Sigmoid colon (tissue), 7 donors: Measurements from ENCODE around the gene WFS1. TPM values are rescaled to one million over a fixed set of nuclear protein-coding genes. Genes with fewer than 3 reads are reported as not detected.

Source experiments
- DNase-seq: peaks from one replicate; pipeline ENCODE4 v3.0.0-alpha.2; 2019
- H3K27ac ChIP-seq, 4 donors: fragments of 200-600 bp; sonication (generic); one replicate each; pipeline ENCODE4 v1.5.1; 2016 to 2019; ENCODE audit warnings: mild to moderate bottlenecking in 1 of 4
- H3K27me3 ChIP-seq, 3 donors: fragments of 200-600 bp; sonication (generic); one replicate each; pipeline ENCODE4 v1.5.1; 2019; ENCODE audit warnings: mild to moderate bottlenecking in 1 of 3
- H3K36me3 ChIP-seq, 4 donors: fragments of 200-600 bp; sonication (generic); one replicate each; pipeline ENCODE4 v1.5.1; 2016 to 2019
- H3K4me1 ChIP-seq, 4 donors: fragments of 200-600 bp; sonication (generic); one replicate each; pipeline ENCODE4 v1.5.1; 2017 to 2019
- H3K4me3 ChIP-seq, 4 donors: fragments of 200-600 bp; sonication (generic); one replicate each; pipeline ENCODE4 v1.5.1; 2017 to 2019; ENCODE audit warnings: mild to moderate bottlenecking in 2 of 4, moderate library complexity in 1 of 4
- H3K9me3 ChIP-seq, 4 donors: fragments of 200-600 bp in 3 of 4; sonication (generic) in 3 of 4; one replicate each; pipeline versions ENCODE4 v1.5.1 to v1.6.1; 2013 to 2019
- CTCF ChIP-seq, 4 experiments: fragments of 450-650 bp in 3 of 4; fragments of 200-600 bp in 1 of 4; IDR thresholded peaks; one replicate each; pipeline ENCODE4 v1.5.1; 2016 to 2019; ENCODE audit warnings: antibody characterized with exemption in 4 of 4, mild to moderate bottlenecking in 3 of 4, moderate library complexity in 2 of 4
- EP300 ChIP-seq, 4 donors: sonication (generic); formaldehyde crosslinking; IDR thresholded peaks; one replicate each; pipeline ENCODE4 v1.6.1; 2017; ENCODE audit warnings: antibody characterized with exemption in 4 of 4
- POLR2A ChIP-seq, 2 donors: fragments of 450-650 bp; IDR thresholded peaks; one replicate each; pipeline ENCODE4 v1.6.1; 2016; ENCODE audit warnings: antibody characterized with exemption in 2 of 2, mild to moderate bottlenecking in 2 of 2, moderate library complexity in 2 of 2
- POLR2AphosphoS5 ChIP-seq, 4 donors: sonication (generic); formaldehyde crosslinking; IDR thresholded peaks; one replicate each; pipeline ENCODE4 v1.6.1; 2017; ENCODE audit warnings: antibody characterized with exemption in 4 of 4
- WGBS, 2 donors: extraction: QIAGEN DNeasy Blood & Tissue Kit; methylation state at CpG; one replicate each; pipeline ENCODE4 v1.1.7; 2013; 5-methylcytosine and 5-hydroxymethylcytosine counted together
- intact Hi-C: fragments of 100-400 bp; cut with DNase I; formaldehyde crosslinking; loops from one replicate; pipeline ENCODE4 v1.15.1; 2023
- polyA plus RNA-seq, 3 donors: library from polyadenylated mRNA; stranded (reverse); fragments of 200-250 nt; gene quantifications; one replicate each; pipeline ENCODE4 v1.2.3, GENCODE V29; 2013
- total RNA-seq, 4 donors: library from RNA; depleted of rRNA; stranded (reverse); fragments of >200 nt; gene quantifications; one replicate each; pipeline ENCODE4 v1.1.0, GENCODE V29; 2016
- donor health status: healthy with polysubstance abuse.
- donor health status: Bipolar disorder and iron deficiency.
- donor health status: healthy.

WFS1 gene
- total and polyA plus RNA-seq, 7 donors, result 1.4 to 69.0 (median 34.6) TPM

GRCh38 chr4:6252051-6252450, 17.6 kb upstream of the WFS1 start:
- Histone ChIP-seq H3K36me3 (no peaks in the 10 kb centered on the region), H3K27ac (no peak overlapping the region), H3K4me3 (no peak overlapping the region), H3K4me1 (no peaks in the 10 kb centered on the region), H3K27me3 (peaks cover 0 to 26% (median 8%) of the 10 kb centered on the region in 3 donors), H3K9me3 (no peaks in the 10 kb centered on the region)
- 80 to 84% methylated on average over 8 of the region's 8 CpGs for WGBS, 2 donors
- intact Hi-C loops, result no loop called here
- TF ChIP-seq POLR2AphosphoS5 (IDR thresholded peaks at IDR 0.05) (no peak), POLR2A (IDR thresholded peaks at IDR 0.05) (no peak), CTCF (IDR thresholded peaks at IDR 0.05) (no peak), EP300 (IDR thresholded peaks at IDR 0.05) (no peak)
- DNase-seq, result no peak

- no peaks in the 10 kb centered on the region for H3K9me3 ChIP-seq
- H3K27ac ChIP-seq, result no peak overlapping the region
- WGBS, 2 donors, result 73 to 83% methylated on average over 6 of the region's 6 CpGs
- no peak for TF ChIP-seq CTCF (IDR thresholded peaks at IDR 0.05)
- no peak for TF ChIP-seq POLR2A (IDR thresholded peaks at IDR 0.05)
- no peak for TF ChIP-seq POLR2AphosphoS5 (IDR thresholded peaks at IDR 0.05)
- TF ChIP-seq EP300 (IDR thresholded peaks at IDR 0.05), result no peak
- peaks cover 0 to 22% (median 8%) of the 10 kb centered on the region in 3 donors for H3K27me3 ChIP-seq
- no peak for DNase-seq
- intact Hi-C loops, result no loop called here
- no peaks in the 10 kb centered on the region for H3K4me1 ChIP-seq
- no peak overlapping the region for H3K4me3 ChIP-seq
- H3K36me3 ChIP-seq, result no peaks in the 10 kb centered on the region
Observed at GRCh38 chr4:6253111-6253510, 16.5 kb upstream of the WFS1 start.

GRCh38 chr4:6253961-6254360, 15.7 kb upstream of the WFS1 start:
- Histone ChIP-seq H3K4me3 (no peak overlapping the region), H3K27ac (no peak overlapping the region), H3K9me3 (no peaks in the 10 kb centered on the region), H3K36me3 (no peaks in the 10 kb centered on the region), H3K4me1 (no peaks in the 10 kb centered on the region), H3K27me3 (peaks cover 0 to 21% (median 1%) of the 10 kb centered on the region in 3 donors)
- TF ChIP-seq POLR2AphosphoS5 (IDR thresholded peaks at IDR 0.05) (no peak), EP300 (IDR thresholded peaks at IDR 0.05) (no peak), POLR2A (IDR thresholded peaks at IDR 0.05) (no peak), CTCF (IDR thresholded peaks at IDR 0.05) (no peak)
- no peak for DNase-seq
- WGBS, 2 donors, result 84 to 88% methylated on average over 14 of the region's 14 CpGs
- intact Hi-C loops, result no loop called here

- no peak for TF ChIP-seq EP300 (IDR thresholded peaks at IDR 0.05)
- no peak for TF ChIP-seq POLR2AphosphoS5 (IDR thresholded peaks at IDR 0.05)
- TF ChIP-seq POLR2A (IDR thresholded peaks at IDR 0.05), result no peak
- no peak for TF ChIP-seq CTCF (IDR thresholded peaks at IDR 0.05)
- no peaks in the 10 kb centered on the region for H3K4me1 ChIP-seq
- H3K36me3 ChIP-seq, result no peaks in the 10 kb centered on the region
- WGBS, 2 donors, result 82 to 91% methylated on average over 9 of the region's 9 CpGs
- no peak overlapping the region for H3K27ac ChIP-seq
- intact Hi-C loops, result no loop called here
- H3K4me3 ChIP-seq, result no peak overlapping the region
- no peak for DNase-seq
- H3K27me3 ChIP-seq, result peaks cover 0 to 10% (median 0%) of the 10 kb centered on the region in 3 donors
- no peaks in the 10 kb centered on the region for H3K9me3 ChIP-seq
Observed at GRCh38 chr4:6256141-6256540, 13.5 kb upstream of the WFS1 start.
